Activated CD8-positive, alpha-beta T cell treated with anti-CD3 and anti-CD28 coated beads, Interleukin-2, amount 10 ng/mL, durations not matched to agents 7 days and 5 days (primary cell): ENCODE results near the gene MATR3. TPM values are rescaled to one million over a fixed set of nuclear protein-coding genes. Genes with fewer than 3 reads are reported as not detected.
A peak's percentile ranks its signal among the peaks of the same experiment; 100 is the strongest.

Source experiments
- ATAC-seq: fragments of 150-1000 bp; cut with Tn5 transposase; one replicate; pipeline ENCODE4 v1.10.0; 2021; ENCODE audit warnings: moderate library complexity
- CTCF ChIA-PET: fragments of 350-600 bp; sonication (Branson Sonifier 250); formaldehyde crosslinking; loops from one replicate; lab custom pipeline; 2021; ENCODE audit warnings: antibody characterized with exemption; lab: Charles Lee
- POLR2A ChIA-PET: fragments of 350-600 bp; sonication (Branson Sonifier 250); formaldehyde crosslinking; loops from one replicate; lab custom pipeline; 2021; ENCODE audit warnings: antibody characterized with exemption; lab: Charles Lee
- DNase-seq: peaks from one replicate; pipeline ENCODE4 v3.0.0-alpha.2; 2020
- H3K27ac Mint-ChIP-seq: one replicate; pipeline ENCODE4 v1.8.0; 2021; ENCODE audit warnings: mild to moderate bottlenecking, mixed read lengths
- H3K27me3 Mint-ChIP-seq: one replicate; pipeline ENCODE4 v1.8.0; 2021; ENCODE audit warnings: low read depth, mixed read lengths
- H3K36me3 Mint-ChIP-seq: one replicate; pipeline ENCODE4 v1.8.0; 2021; ENCODE audit warnings: low read depth, mixed read lengths
- H3K4me1 Mint-ChIP-seq: one replicate; pipeline ENCODE4 v1.8.0; 2021; ENCODE audit warnings: low read depth, mixed read lengths
- H3K4me3 Mint-ChIP-seq: one replicate; pipeline ENCODE4 v1.8.0; 2021; ENCODE audit warnings: mild to moderate bottlenecking, mixed read lengths
- H3K9me3 Mint-ChIP-seq: one replicate; pipeline ENCODE4 v1.8.0; 2022; ENCODE audit warnings: mixed read lengths; ENCODE audit not compliant: insufficient read depth
- total RNA-seq, 2 experiments: library from RNA; stranded (reverse); gene quantifications; one replicate each; pipeline ENCODE4 v1.2.3, GENCODE V29; 2021

The MATR3 gene
- total RNA-seq, 2 experiments from 2014 or later = 174 to 176 TPM

DNA sequence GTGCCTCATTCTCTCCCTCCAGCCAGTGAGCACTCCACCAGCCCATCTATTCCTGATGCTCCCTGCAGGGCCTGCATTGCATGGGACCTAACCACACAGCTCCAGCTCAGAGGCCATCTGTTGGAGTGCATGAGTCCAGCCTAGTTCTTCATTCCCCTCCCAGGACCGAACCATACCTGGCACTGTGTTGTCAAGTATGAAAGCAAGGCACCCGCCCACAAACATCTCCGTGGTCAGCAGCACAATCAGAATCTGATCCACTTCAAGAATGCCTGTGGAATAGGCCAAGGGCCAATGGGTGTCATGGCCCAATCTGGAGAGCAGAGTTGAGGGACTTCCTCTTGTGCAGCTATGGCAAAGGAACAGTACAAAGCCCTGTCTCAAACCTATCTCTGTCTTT lies 83.7 kb downstream of the MATR3 start:
- peaks cover 8% of the 10 kb centered on the region for H3K4me1 Mint-ChIP-seq
- H3K4me3 Mint-ChIP-seq = no peak overlapping the region
- DNase-seq (no peak), ATAC-seq (no peak)
- ChIA-PET POLR2A (interaction anchor here (0.6 to 1.1 kb wide), 2 partner anchors 16 to 912 kb away, joined by 3 read pairs; no protein-coding TSS in a partner anchor), CTCF (interaction anchor here (0.8 kb wide), 1 partner anchor 14 kb away, joined by 3 read pairs; no protein-coding TSS in a partner anchor)
- H3K27ac Mint-ChIP-seq = no peak overlapping the region
- H3K9me3 Mint-ChIP-seq = no peaks in the 10 kb centered on the region
- H3K27me3 Mint-ChIP-seq = no peaks in the 10 kb centered on the region
- H3K36me3 Mint-ChIP-seq = peaks cover 16% of the 10 kb centered on the region

DNA sequence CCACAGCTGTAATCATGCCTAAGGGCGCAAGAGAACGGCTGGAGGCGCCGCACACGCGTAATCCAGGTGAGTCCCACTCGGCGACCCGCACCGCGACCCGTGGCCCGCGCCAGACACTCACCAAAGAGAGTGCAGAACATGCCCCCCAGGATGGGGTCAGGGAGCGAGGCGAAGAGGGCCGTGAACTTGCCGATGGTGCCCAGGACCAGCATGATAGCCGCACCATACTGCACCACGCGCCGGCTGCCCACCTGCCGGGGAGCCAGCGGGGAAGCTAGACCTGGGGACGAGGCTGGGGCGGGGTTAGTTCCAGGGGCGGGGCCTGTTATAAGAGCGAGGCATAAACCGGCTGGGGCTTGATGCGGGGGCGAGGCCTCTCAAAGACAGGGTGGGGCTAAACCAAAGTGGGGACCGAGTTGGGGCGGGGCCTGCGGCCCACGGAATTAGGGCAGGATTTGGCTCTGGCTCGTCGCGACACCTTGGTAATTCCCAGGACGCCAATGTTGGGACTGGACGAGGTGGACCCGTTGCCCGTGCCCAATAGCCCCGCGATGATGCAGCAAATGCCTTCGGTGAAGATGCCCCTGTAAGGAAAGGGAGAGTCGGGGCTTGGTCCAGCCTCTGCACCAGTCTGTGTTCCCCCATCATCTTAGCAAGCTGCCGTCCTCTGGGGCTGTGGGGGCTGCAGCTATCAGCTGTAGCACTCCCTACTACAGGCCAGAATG lies 84.7 kb downstream of the MATR3 start:
- ChIA-PET POLR2A (interaction anchor here (0.6 to 1.1 kb wide), 2 partner anchors 15 to 913 kb away, joined by 3 read pairs; no protein-coding TSS in a partner anchor), CTCF (interaction anchor here (0.8 kb wide), 1 partner anchor 13 kb away, joined by 3 read pairs; no protein-coding TSS in a partner anchor)
- ATAC-seq (no peak), DNase-seq (no peak)
- H3K27me3 Mint-ChIP-seq = no peaks in the 10 kb centered on the region
- no peak overlapping the region for H3K27ac Mint-ChIP-seq
- peaks cover 12% of the 10 kb centered on the region for H3K36me3 Mint-ChIP-seq
- H3K4me3 Mint-ChIP-seq = no peak overlapping the region
- H3K4me1 Mint-ChIP-seq = peaks cover 7% of the 10 kb centered on the region
- H3K9me3 Mint-ChIP-seq = no peaks in the 10 kb centered on the region

DNA sequence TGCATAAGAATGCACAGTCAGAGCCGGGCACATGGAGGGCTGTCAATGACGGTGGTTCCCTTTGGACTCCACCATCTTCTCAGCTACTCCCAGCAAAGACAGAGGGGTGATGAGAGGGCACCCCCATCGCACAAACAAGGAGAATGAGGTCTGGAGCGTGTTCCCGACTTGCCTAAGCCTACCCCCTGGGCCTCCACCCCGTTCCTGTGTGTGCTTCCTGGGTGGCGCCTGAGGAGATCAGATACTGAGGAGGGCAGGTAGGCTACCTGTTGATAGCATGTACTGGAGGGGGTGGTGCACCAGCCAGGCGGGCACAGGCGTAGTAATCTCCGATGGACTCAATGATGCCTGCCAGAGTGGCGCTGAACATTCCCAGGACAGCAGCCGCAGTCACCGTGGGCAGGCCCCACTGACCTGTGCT lies 85.4 kb downstream of the MATR3 start:
- POLR2A ChIA-PET = no interaction called here

DNA sequence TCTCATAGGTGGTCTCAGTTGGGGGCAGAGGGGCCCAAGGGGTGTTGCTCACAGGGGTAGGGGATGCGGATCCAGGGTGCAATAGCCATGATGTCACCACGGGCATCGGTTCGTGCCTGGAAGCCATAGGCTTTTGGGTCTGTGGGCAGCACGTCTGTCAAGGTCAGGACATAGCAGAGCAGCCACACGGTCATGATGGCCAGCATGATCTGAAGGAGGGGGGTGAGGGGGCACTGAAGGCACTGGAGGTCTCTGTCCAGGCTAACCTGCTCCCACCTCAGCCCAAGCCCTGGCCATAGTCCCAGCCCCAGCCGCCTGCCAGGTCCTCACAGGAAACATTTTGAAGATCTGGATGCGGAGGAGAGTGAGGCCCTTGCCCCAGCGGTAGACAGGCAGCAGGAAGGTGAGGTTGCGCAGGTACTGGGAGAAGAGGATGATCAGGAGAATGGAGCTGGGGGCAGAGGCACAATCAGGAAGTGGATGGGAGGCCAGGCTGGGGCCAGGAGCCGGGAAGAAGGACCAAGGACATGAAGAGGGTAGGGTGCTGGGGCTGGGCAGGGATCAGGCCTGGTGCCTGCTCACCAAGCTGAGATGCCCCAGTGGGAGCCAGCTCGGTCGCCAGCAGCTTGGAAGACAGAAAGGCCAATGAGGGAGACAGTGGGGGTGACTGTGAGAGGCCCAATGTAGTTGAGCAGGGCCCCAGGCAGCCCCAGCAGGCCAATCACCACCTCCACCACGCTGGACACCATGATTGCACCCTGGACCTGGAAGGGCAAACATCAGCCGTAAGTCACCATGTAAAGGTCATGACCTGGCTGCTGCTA lies 86.3 kb downstream of the MATR3 start:
- no peak overlapping the region for H3K4me3 Mint-ChIP-seq
- no peak for DNase-seq
- no peaks in the 10 kb centered on the region for H3K27me3 Mint-ChIP-seq
- CTCF ChIA-PET = interaction anchor here (1.5 kb wide), 1 partner anchor 11 kb away, joined by 5 read pairs; no protein-coding TSS in a partner anchor
- ATAC-seq = no peak
- H3K36me3 Mint-ChIP-seq = peaks cover 4% of the 10 kb centered on the region
- POLR2A ChIA-PET = interaction anchor here (1.4 kb wide), 2 partner anchors 12 to 38 kb away, joined by 4 to 6 read pairs; partner anchors contain the start of gene PAIP2
- H3K27ac Mint-ChIP-seq = no peak overlapping the region
- H3K9me3 Mint-ChIP-seq = no peaks in the 10 kb centered on the region
- H3K4me1 Mint-ChIP-seq = peaks cover 22% of the 10 kb centered on the region

More for the DNA sequence above, 85.4 kb downstream of the MATR3 start:
- ATAC-seq (no peak), DNase-seq (no peak)
- H3K4me3 Mint-ChIP-seq = no peak overlapping the region
- CTCF ChIA-PET = interaction anchor here (1.5 kb wide), 1 partner anchor 10 kb away, joined by 5 read pairs; no protein-coding TSS in a partner anchor
- no peaks in the 10 kb centered on the region for H3K9me3 Mint-ChIP-seq
- H3K36me3 Mint-ChIP-seq = peaks cover 6% of the 10 kb centered on the region
- peak overlapping the region; percentile 54 for H3K27ac Mint-ChIP-seq
- H3K4me1 Mint-ChIP-seq = peaks cover 14% of the 10 kb centered on the region
- H3K27me3 Mint-ChIP-seq = no peaks in the 10 kb centered on the region

Other genes starting within 250 kb of the MATR3 start
- 10 to 100 TPM; 15.6 to 18.2 TPM for gene SIL1, start 95.4 kb upstream of the MATR3 start, total RNA-seq
- 10 to 100 TPM; 90.7 to 93.5 TPM for gene PAIP2, start 48.1 kb downstream of the MATR3 start, total RNA-seq
- 1 to 10 TPM; 1.2 to 1.5 TPM for gene SLC23A1, start 89.6 kb downstream of the MATR3 start, total RNA-seq
- 10 to 100 TPM; 19.0 to 19.9 TPM for gene MZB1, start 96.2 kb downstream of the MATR3 start, total RNA-seq
- gene PROB1, start 101.4 kb downstream of the MATR3 start, total RNA-seq = 1 to 10 TPM; 5.2 to 6.2 TPM
- 1 to 10 TPM; 3.8 to 4.0 TPM for gene SPATA24, start 110.3 kb downstream of the MATR3 start, total RNA-seq
- gene DNAJC18, start 145.8 kb downstream of the MATR3 start, total RNA-seq = 1 to 10 TPM; 3.7 to 5.4 TPM
- gene ECSCR, start 169.0 kb downstream of the MATR3 start, total RNA-seq = not detected
- under 1 TPM; 0.32 to 0.65 TPM for gene SMIM33, start 177.3 kb downstream of the MATR3 start, total RNA-seq
- gene STING1, start 189.0 kb downstream of the MATR3 start, total RNA-seq = 10 to 100 TPM; 64.9 to 67.4 TPM